Hematopoietic multipotent progenitor cell treated with erythropoietin and hydrocortisone succinate and interleukin-3 and kit ligand, for 15 days (in vitro differentiated cells): ENCODE results near the gene TGFBR3L.
"Not testable (repeated sequence)": the region's sequence is repeated elsewhere in the genome, so short reads cannot be mapped to it uniquely, and the experiment has no call there.

ENCODE experiments used
- DNase-seq: peaks from one replicate; pipeline ENCODE4 v3.0.0-alpha.2; 2015; ENCODE audit warnings: low spot score

TGFBR3L gene

GRCh38 chr19:7879836-7880235 lies 34.8 kb upstream of the TGFBR3L start:
- DNase-seq, result no peak

GRCh38 chr19:7881910-7882309 lies 32.7 kb upstream of the TGFBR3L start:
- DNase-seq, result no peak

GRCh38 chr19:7883105-7883504 lies 31.5 kb upstream of the TGFBR3L start:
- no peak for DNase-seq

GRCh38 chr19:7883796-7884570 lies 30.6 kb upstream of the TGFBR3L start:
- DNase-seq, result no peak

- no peak for DNase-seq
Observed at GRCh38 chr19:7885818-7886217, 28.8 kb upstream of the TGFBR3L start.

GRCh38 chr19:7887408-7888144 lies 27.1 kb upstream of the TGFBR3L start:
- no peak for DNase-seq

GRCh38 chr19:7888145-7888825 lies 26.3 kb upstream of the TGFBR3L start, which contains the start of gene LRRC8E:
Gene LRRC8E (plus strand): TSS chr19:7888510. CDS start chr19:7895604, 7,094 bp downstream.
- DNase-seq, result peak; percentile 15

GRCh38 chr19:7888826-7889217 lies 25.8 kb upstream of the TGFBR3L start:
- DNase-seq, result no peak

- not testable (repeated sequence) for DNase-seq
Observed at GRCh38 chr19:7893362-7894101, 21.1 kb upstream of the TGFBR3L start.

- DNase-seq, result no peak
Observed at GRCh38 chr19:7894612-7895309, 19.9 kb upstream of the TGFBR3L start.

GRCh38 chr19:7895565-7895964 lies 19.1 kb upstream of the TGFBR3L start:
- DNase-seq, result no peak

GRCh38 chr19:7897292-7897691 lies 17.3 kb upstream of the TGFBR3L start:
- no peak for DNase-seq

- no peak for DNase-seq
Observed at GRCh38 chr19:7898967-7899366, 15.7 kb upstream of the TGFBR3L start.

- no peak for DNase-seq
Observed at GRCh38 chr19:7899751-7900378, 14.8 kb upstream of the TGFBR3L start.

GRCh38 chr19:7900401-7900870 lies 14.2 kb upstream of the TGFBR3L start:
- no peak for DNase-seq

GRCh38 chr19:7900931-7901330 lies 13.7 kb upstream of the TGFBR3L start:
- DNase-seq, result no peak

- no peak for DNase-seq
Observed at GRCh38 chr19:7901337-7901736, 13.3 kb upstream of the TGFBR3L start.

GRCh38 chr19:7902796-7903243 lies 11.8 kb upstream of the TGFBR3L start:
- no peak for DNase-seq

GRCh38 chr19:7903244-7904073 lies 11.2 kb upstream of the TGFBR3L start, which contains the start of gene MAP2K7:
Gene MAP2K7 (plus strand): TSS chr19:7903877. CDS start chr19:7903945, 68 bp downstream.
- peak; percentile 100 for DNase-seq
